HG02973 (cell line): ENCODE results near the gene CHN2.

Source experiments
- ATAC-seq: cut with Tn5 transposase; IDR thresholded peaks from one replicate; pipeline ENCODE4 v1.9.1; 2021; ENCODE audit warnings: moderate library complexity; ENCODE audit not compliant: unreplicated experiment

Gene CHN2

GRCh38 chr7:29194594-29195427 is at the start of gene CHN2:
Gene CHN2 (plus strand): TSS chr7:29194775.
- ATAC-seq = no peak

- ATAC-seq = no peak
These were observed 49.0 kb upstream of the CHN2 start for GRCh38 chr7:29145553-29146056.

DNA sequence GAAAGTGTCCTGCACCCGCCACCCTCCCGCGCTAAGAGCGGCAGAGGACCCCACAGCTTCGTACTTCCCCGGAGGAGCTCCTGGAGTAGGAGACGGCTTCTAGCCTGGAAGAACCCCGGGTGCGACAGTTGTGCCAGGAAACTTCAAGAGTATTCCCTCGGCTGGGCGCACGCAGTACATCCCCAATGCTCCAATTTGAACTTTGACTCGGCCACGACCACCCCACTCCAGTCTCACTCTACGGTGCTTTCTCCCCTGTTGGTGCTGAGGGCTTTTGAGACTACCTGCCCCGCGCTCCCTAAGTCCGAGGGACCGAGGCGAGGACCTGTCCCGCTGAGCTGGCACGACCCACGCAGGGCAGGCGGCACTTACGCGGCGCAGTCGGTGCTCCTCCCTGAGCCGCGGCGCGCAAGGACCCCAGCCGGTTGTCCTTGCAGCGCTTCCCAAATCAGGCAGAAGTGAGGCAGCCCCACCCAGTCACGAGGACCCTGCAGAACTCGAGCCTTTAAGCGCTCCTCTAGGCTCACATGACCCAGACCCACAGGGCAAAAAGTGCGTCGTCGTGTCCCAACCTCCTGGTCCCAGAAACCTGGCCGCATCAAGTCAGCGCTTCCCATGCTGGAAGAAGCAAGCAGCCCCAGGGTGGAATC is 48.4 kb upstream of the CHN2 start, which contains the start of gene CPVL:
CPVL (minus strand) TSS at position 481 of the 650 bp plus-strand sequence. CDS start 25,476 bp downstream, outside the sequence.
- no peak for ATAC-seq

DNA sequence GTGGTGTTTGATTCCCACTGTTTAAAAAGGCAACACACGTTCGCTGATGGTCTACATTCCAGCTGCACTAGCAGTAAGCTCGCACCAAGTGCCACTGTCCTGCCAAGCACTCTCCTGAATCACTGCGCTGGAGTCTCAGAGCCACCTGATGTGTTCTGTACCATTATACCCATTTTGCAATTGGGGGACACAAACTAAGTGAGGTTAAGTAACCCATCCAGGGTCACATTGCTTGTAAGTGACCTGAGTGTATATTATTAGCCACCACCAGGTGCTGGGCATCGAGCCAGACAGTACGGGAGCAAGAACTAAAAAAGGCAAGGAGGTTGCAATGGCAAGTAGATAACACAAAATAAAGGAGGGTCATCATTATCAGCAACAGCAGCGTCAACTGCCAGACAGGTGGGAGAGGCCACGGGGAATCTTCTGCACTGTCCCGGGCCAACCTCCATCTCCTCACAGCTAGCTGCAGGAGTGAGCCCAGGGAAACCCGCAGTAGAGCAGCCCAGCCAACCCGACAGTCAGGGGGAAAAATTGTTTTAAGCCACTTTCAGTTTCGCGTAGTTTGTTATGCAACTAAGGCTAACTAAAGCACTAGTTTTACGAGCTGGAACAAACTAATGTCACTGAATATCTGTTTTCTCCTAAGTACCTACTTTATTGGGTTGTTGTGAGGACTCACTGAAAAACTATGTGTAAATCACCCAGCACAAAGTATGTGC is 47.5 kb upstream of the CHN2 start:
- no peak for ATAC-seq

- ATAC-seq = no peak
These were observed 46.8 kb upstream of the CHN2 start for GRCh38 chr7:29147821-29148220.

GRCh38 chr7:29149036-29149435 is 45.5 kb upstream of the CHN2 start:
- ATAC-seq = no peak

DNA sequence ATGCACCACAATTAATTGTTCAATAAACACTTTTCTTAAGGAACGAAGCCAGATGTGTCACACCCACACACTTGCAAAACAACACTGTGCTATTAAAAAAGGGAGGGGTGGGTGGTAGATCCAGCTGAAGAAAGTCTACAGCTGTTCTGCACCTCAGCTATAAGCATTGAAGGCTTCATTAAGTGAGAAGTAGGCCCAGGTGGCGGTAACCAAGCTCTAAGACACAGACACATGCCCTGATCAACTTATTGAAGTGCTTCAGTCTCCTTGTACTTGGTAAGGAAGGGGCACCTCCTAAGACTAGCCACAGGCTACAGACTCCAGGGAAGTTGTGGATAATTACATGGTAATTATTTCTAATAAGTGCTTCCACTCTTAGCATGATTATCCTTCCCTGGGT is 43.7 kb upstream of the CHN2 start:
- ATAC-seq = no peak

- ATAC-seq = no peak
These were observed 40.5 kb upstream of the CHN2 start for GRCh38 chr7:29154076-29154475.

GRCh38 chr7:29156907-29157452 is 37.6 kb upstream of the CHN2 start:
- ATAC-seq = no peak

DNA sequence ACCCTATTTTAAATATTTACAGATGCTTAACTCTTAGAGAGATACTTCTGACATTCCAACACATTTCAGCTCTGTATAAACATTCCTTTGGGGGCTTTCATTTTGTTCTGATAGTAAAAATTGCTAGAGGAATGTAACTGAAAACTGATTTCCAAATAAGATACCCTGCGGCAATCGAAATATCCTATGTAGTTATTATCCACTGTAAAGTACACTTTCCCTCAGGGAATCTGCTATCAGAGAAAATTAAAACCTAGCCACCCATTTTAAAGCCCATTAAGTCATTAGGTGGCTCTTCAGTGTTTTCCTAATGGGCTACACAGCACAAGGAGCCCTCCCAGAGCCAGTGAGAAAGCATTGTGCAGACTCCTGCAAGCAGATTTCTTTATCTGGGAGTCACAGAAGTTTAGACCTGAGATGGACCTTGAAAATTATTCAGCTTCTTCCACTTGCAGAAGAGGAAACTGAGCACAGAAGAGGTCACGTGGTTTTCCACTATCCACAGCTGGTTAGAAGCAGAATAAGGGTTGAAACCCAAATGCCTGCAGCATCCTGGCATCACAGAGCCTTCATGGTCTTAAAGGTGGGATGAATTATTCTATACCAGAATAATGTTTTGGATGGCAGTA is 35.7 kb upstream of the CHN2 start:
- ATAC-seq = no peak

GRCh38 chr7:29160080-29160479 is 34.5 kb upstream of the CHN2 start:
- no peak for ATAC-seq

DNA sequence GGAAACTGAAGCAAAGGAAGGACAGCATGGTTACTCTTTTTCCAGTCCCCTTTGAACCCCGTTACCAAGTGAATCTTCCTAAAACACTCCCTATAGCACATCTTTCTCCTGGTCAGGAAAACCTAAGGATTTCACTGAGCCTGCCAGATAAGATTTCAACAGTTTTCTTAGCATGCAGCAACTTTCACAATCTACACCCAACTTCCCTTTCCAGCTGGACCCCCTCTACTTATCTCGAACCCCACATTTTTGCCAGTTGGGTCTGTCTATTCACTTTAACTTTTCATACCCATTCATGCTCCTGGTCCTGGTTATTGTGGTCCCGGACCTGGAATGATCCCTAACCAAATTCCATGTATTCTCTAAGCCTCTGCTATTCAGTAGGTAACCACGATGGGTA is 33.3 kb upstream of the CHN2 start:
- ATAC-seq = no peak

GRCh38 chr7:29162577-29162976 is 32.0 kb upstream of the CHN2 start:
- ATAC-seq = no peak

- no peak for ATAC-seq
These were observed 30.7 kb upstream of the CHN2 start for GRCh38 chr7:29163854-29164253.

DNA sequence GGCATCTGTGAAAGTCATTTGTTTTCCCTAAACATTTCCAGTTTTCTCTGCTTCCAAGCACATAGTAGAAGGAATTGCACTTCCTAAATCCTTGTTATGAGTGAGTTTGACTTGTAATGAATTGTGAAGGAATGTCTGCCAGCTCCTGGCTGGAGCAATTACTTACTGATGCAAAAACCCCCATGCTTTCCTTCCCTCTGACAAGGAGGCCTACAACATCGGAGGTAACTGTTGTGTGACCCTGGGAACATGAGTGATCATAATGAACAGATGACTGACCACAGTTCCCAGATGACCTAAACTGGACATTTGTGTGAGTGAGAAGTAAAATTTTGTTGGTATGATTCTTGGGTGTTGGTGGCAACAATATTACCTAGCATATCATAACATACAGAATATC is 26.9 kb upstream of the CHN2 start:
- ATAC-seq = no peak

GRCh38 chr7:29170781-29171180 is 23.8 kb upstream of the CHN2 start:
- ATAC-seq = no peak

GRCh38 chr7:29173458-29173857 is 21.1 kb upstream of the CHN2 start:
- no peak for ATAC-seq

DNA sequence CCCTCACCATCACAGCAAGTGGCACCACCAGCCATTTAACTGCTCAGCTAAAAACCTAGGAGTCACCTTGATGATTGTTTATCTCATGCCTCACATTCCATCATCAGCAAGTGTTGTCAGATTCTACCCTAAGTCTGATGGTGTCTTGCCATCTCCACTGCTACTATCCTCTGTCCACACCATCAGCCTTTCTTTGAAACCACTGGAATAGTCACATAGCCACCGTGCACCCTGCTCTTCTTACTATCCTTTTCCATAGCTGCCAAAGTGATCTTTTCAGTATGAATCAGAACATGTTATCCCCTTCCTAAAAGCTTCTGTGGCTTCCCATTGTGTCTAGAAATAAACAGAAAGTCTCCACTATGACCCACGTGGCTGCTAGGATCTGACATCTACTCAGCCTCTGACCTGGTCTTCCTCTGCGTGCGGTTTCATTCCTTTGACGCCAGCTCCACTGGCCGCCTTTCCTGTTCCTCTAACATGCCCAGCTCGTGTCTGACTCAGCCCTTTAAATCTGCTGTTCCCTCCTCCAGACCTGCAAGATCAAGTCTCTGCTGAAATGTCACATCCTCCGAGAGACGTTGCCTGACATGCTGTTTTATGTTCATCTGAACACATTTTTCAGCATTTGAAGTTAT is 16.5 kb upstream of the CHN2 start:
- ATAC-seq = no peak

DNA sequence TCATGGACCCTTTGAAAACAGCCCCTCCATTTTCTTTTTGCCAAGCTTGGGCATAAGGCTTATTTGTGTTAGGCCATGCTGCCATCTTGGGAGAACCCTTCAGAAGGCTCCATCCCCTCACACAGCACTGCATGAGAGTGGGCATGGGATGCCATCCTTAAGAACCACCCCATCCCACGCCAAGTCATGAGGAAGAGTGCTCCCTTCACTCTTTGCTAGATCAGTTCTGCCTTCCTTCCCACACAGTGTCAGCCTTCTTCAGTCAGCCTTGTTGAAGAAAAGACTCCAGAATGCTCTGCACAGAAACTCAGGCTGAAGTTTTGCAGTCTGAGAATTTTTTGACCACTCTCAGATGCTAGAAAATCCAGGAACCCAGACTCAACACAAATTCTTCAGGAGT is 15.5 kb upstream of the CHN2 start:
- ATAC-seq = no peak

DNA sequence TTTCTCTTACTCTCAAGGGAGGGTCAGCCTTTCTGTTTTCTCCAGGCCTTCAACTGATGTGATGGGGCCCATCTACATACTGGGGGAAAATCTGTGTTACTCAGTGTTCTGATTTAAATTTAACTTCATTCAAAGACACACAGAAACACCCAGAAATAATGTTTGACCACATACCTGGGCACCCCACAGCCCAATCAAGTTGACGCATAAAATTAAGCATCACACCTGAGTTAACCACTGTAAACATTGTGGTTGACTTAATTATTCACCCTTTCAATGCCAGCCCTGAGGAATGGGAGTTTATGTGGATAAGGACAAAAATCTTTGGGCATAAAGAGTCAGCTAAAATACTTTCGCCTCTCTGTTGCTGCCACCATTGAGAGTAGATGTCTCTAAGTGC is 10.0 kb upstream of the CHN2 start:
- no peak for ATAC-seq
